Measurements from ENCODE around the gene BCL11B.

The BCL11B gene

DNA sequence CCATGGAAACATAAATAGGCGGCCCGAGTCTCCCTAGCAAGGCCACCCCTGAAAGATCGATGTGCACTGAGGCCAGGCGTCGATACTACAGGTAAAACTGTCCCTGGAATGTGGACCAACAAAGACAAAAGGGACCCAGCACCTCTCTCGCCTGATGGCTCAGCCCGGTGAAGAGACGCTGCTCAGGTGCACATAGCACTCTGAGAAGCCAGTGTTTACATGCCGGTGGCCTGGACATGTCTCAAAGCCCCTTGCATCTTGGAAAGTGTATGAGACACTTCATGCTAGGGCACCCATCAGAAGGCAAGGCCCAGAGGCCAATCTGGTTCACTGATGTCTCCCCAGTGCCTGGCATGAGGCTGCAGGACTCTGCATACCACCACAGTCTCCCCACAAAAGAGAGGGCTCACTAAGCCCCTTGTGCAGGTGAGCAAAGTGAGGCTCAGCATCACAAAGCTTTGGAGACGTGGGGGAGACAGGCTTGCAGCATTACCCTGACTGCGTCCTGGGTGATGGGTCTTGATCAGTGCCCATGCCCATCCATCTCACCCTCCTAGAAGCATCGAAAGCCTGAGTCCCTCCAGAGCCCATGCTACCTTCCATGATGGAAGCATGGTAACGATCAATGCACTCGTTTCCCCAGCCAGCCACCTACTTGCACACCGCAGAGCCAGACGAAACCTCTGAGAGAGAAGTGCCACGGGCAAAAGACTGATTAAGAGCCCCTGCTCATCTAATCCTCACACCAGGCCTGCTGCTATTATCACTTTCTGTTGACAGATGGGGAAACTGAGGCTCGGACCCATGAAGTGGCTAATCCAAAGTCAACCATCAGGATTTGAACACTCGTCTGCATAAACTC is 16.1 kb downstream of the BCL11B start:
- DNase-seq (ENCODE audit: low read depth in 2 of 2): no peak

DNA sequence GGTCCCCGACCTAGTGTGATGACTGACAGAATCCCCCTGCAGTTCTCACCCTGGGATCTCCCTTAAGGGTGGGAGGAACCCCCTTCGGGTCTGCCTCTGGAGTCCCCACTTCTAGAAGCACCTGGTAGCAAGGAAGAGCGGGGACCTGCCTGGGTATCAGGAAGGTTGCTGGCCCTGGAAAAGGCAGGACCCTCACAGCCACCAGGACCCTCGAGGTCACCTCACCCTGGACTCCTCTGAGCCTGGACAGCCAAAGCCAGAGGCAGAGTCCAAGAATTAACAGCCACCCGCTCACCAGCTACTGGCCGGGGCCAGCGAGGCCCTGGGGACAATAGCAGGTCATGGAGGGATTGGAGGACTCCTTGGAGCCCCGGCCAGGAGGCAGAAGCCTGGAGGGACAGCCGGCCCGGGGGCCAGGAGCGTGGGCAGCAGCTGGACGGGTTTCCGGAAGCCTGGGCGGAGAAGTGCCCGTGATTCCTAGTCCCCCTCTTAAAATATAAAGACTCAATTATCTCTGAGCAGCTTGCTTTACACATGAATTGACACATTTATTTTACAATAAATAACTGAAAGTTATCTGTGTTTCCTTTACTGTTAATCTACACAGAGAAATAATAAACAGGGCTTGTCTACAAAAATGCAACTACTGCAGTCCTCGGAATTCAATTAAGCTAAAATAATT is 17.5 kb downstream of the BCL11B start:
- no peak for DNase-seq (ENCODE audit: low read depth in 2 of 2)

DNA sequence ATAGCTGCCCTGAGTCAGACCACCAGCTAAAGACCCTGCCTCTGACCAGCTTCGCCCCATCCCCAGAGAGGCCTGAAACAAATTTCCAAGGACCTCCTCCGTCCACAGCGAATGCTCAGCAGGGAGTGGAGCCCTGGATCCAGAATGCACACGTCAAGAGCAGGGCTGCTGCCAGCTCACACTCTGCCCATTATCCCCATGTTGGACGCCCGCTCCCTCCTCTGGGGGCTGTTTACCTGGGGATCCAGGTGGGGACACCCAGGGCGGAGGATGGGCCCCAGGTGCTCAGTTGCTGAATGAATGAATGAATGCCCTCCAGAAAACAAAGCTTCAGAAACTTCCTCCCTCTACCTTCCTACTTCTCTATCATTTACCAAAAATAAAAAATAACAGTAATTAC is 18.1 kb downstream of the BCL11B start:
- DNase-seq (ENCODE audit: low read depth in 2 of 2): no peak

DNA sequence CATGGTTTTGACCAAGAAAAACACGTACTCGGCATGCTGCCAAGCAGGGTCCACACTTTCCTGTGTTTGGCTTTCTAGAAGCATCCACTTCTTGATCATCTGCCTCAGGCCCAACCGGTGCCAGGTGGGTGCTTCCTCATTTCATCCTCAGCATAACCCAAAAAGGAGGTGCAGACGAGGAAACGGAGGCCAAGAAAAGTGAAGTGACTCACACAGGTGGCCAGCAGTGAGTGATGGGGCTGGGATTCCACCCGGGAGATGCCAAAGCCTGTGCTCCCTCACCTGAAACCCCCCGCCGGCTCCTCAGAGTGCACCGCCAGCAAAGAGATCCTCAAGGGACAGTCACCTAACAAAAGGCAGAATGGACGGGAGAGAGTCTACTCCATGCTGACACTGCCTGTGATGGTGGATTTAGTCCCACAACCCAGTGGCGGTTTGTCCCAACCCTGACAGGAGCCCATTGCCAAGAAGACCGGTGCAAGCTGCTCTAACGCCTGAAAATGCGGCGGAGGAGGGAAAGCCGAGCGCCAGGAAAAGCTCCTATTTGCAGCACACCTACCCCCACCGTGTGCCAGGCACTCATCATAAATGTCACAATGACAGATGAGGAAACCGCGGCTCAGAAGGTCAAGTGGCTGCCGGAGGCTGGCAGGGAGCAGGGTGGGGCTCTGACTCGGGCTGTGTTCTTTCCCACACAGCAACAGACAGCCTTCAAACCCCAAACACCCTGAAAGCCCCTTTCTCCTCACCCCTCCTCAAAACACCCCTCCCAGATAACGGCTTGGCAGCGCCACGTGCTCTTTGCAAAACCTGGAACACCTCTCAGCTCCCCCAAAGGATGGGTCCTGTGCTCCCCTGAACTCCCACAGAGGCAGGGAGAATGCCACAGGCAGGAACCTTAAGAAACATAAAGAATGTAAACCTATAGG is 18.8 kb downstream of the BCL11B start:
- DNase-seq (ENCODE audit: low read depth in 2 of 2): no peak

DNA sequence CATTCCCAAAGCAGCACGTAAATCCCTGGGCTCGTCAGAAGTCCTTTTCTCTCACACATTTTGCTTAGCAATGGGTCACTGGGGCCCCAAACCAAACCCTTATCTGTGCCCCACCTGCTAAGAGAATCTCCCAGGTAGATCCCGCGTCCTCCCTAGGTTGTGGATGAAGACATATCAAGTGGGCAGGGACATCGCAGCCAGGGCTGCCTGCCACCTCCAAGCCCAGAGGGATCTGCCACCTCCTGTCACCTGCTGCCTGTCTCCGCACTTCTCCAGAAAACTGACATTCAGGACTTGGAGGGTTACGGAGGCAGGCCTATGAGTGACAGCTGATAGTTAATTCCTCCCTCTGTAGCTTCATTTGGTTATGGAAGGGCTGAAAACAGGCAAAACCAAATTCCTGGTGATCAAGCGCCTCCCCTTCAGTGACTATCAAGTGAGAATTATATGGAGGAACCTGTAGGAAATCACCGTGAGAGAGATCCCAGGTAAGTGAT is 19.5 kb downstream of the BCL11B start:
- no peak for DNase-seq (ENCODE audit: low read depth in 2 of 2)

DNA sequence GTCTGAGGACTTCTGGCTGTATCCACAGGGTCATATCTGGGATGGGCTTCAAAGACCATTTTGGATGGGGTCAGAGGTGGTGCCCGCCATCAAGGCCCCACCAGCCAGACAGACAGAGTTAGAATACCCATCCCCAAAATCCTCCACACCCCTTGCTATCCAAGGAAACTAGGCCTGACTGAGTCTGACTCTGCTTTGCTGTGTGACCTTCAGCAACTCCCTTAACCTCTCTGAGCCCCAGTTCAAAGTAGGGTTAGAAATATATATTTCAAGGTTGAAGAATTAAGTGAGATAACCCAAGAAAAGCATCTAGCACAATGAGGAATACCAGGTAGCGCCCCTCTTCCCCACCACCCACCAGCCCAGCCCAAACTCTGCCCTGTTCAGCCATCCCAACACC is 20.3 kb downstream of the BCL11B start:
- DNase-seq (ENCODE audit: low read depth in 2 of 2): no peak

DNA sequence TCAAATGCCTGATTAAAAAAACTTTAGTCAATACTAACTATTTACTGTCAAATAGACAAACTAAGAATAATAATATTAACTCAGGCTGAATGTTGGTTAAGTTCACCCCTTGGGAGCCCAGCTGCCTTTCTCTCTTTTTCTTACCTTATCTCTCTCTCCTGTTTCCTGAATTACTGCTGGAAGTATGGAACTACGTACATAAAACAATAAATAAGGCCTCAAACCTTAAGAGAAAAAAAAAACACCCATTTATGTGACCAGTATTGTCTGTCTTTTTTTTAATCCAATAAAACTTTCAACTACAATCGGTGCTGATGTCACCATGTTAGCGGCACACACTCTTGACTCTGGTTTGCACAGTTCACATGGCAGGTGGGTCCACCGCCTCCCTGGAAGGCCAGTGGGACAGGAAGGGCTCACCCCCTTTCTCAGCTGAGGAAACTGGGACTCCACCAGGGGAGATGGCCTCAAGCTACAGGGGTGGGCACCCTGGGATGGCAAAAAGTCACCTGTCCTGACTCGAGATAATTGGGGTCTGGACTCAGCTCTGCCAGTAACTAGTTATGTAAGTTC is 21.3 kb downstream of the BCL11B start:
- no peak for DNase-seq (ENCODE audit: low read depth in 2 of 2)

DNA sequence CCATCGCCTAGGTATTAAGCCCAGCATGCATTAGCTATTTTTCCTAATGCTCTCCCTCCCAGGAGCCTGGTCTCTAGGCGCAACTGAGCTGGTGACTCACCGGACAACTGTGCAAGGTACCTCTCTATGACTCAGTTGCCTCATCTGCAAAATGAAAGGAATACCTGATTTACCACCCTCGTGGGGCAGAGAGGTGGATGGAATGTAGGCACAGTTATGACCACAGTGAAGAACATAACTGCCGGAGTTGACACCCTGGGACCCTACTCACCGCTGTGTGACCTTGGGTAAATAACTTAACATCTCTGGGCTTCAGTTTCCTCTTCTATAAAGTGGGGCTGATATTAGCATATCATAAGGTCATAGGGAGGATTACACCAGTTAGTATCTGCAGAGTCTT is 22.6 kb downstream of the BCL11B start:
- DNase-seq (ENCODE audit: low read depth in 2 of 2): no peak

DNA sequence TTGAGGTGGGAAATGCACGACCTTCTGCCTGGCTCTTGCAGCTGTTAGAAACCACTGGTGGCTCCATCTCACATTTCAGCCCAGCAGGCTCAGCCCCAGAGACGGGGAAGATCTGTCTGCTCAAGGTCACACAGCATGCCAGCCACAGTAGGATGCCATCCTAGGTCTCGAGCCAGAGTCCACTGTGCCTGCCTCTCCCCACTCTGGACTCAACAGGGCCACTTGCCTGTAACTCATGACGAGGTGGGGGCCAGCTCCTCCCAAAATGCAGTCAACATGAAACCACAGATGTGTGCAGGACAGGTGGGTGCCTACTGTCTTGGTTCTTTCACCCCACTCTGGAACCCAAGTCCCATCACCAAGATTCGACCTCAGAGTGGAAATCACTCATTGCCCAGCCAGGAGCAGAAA is 23.2 kb downstream of the BCL11B start:
- DNase-seq (ENCODE audit: low read depth in 2 of 2): no peak

DNA sequence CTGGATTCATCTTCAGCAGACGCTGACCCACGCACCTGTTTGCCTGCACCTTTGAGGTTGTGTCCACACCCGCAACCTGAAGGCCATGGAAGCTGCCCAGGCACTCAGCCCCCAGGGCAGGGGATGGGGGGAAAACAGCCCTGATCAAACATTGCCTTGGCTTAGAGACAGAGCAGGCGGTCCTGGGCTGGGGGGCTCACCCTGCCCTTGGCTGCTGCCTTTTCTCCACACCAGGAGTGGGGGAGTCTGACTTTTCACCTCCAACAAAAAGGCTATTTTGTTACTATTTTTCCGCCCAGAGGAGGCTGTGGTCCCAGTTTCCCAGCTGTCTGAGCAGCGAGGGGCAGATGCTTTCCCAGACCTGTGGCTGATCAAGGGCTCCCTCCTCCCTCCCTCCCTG is 24.2 kb downstream of the BCL11B start:
- DNase-seq (ENCODE audit: low read depth in 2 of 2): no peak

DNA sequence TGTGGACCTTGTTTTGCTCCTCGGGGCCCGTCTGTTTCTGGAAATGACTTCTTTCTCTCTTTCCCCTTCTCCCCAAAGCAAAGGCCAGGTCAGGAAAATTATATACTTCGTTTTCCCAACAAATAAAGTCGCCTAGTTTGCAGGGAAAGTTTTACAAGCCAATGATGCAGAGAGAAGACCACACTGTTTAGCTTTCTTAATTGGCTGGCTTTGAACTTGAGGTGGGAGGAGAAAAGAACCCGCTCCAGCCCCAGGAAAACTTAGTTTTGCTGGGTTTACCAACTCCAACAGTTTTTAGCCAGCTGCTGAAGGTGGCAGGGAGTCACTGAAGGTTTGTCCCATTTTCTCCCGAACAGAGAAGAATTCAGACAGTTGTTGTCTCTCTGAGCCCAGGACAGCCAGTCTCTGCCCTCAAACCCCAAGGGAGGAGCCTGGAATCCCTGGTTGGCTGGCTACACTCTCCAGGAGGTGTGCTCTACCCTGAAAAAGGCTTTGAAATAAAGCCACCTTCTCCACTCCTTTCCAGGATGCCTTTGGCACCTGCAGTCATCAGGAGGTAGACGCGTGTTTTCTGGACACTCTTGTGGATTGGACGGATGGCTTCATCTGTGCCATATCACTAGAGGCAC is 24.8 kb downstream of the BCL11B start:
- DNase-seq (ENCODE audit: low read depth in 2 of 2): no peak

DNA sequence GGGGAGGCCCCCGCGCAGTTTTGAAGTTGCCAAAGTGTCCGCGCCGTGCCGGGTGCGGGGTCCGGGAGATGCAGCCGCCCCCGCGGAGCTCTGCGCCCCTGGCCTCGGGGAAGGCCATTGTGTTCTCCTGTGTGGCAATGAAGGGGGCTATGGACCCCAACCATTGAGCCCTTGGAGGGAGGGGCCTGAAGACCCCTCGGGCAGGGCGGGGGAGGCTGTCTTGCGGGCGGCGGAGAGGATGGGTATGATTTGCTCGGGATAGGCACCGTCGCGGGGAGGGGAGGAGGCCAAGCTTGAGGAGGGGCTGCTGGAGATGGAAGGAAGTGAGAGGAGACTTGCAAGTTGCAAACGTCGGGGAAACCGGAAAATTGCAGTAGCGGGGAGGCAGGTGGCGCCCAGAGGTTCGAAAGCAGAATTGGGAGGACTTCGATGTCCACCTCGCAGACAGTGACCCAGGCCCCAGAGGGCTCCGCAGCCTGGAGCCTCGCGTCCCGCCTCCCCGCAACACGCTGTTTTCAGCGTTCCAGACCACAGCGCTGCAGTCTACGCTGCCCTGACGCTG is 25.4 kb downstream of the BCL11B start:
- no peak for DNase-seq (ENCODE audit: low read depth in 2 of 2)

DNA sequence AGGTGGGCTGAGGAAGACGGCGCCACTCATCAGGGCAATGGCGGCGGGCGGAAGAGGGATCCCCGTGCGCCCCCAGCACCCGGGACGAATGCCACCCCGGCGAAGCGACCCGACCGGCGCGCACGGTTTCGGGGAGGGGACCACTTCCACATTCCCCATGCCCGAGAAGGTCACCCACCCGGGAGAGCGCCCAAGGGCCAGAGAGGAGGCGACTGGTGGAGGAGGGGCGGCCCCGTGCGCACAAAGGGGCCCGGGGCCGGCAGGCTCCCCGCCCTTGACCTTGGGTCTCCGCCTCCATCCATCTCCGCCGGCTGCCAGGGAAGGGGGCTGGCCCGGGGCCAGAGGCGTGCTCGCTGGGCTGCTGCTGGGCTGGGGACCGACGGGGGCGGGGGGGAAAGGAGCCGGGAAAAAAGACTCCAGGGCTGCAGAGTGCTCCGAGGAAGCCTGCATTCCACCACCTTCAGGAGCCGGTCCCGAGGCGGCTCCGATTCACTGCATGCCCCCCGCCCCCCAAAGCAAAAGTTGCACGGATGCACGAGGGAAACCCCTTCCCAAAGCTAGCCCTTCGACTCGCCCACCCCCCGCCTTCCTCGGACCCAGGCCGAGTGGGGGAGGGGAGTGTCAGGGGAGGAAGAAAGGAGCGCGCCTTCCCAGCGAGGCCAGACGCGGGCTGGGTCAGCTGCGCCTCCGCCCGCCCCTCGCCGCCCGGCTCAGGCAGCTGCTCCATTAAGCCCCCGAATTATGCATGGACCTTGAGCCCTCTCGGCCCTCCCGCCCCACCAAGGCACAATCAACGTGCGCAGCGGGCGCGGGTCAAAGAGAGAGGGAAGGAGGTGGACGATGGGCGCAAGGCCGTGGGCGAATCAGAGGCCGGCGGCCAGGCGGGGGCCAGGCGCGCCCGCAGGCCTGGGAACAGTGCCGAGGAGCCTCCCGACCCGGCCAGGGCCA is 26.2 kb downstream of the BCL11B start:
- DNase-seq (ENCODE audit: low read depth in 2 of 2): no peak

DNA sequence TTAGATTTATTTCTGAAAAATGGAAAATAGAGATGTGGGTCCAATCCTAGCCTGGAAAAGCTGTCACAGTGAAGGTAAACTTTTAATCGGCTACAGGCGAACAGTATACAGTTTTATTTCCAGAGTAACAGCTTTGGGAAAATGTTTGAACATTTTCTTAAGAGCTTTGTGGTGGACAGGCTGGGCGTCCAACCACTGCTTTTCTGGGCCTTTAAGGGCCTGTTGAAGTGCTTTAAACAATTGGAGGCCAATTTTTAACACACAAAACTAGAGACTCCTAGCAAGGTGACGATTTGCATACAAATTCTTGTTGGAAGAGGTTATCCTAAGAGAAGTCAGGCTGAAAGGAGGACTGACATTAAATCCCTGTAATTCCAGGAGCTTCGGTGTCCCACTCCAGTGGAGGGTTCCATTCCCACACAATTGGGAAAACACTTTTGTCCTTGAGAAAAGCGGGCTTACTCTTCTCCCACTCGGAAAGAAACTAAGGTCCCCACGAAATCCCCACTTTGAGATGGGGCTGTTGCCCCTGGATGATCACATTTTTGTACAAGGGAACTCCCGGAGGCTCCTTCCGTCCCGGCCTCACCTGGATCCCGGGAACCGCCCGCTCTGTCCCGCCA is 26.9 kb downstream of the BCL11B start:
- no peak for DNase-seq (ENCODE audit: low read depth in 2 of 2)

DNA sequence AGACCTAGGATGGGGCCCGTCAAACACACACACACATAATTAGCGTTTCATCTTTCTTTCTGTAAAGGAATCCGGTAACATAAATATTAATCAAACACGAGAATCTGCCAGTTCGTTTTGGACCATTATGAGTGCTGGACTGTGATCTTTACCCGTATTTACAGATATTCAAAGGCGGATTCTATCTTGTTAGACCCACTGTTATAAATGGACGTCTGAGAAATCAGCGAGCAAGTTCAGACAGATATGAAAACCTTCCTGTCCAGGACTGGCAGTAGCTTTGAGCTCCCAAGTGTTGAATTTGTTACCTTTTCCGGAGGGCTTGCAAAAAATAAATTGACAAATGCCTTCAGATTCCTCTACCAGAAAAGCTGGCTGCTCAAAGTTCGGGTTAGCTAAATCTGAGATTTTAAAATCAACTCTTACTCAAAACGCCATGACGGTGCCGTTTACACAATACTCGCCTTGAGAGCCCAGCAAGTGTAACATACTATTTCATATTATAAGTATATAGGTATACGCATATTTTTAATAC is 27.6 kb downstream of the BCL11B start:
- no peak for DNase-seq (ENCODE audit: low read depth in 2 of 2)

DNA sequence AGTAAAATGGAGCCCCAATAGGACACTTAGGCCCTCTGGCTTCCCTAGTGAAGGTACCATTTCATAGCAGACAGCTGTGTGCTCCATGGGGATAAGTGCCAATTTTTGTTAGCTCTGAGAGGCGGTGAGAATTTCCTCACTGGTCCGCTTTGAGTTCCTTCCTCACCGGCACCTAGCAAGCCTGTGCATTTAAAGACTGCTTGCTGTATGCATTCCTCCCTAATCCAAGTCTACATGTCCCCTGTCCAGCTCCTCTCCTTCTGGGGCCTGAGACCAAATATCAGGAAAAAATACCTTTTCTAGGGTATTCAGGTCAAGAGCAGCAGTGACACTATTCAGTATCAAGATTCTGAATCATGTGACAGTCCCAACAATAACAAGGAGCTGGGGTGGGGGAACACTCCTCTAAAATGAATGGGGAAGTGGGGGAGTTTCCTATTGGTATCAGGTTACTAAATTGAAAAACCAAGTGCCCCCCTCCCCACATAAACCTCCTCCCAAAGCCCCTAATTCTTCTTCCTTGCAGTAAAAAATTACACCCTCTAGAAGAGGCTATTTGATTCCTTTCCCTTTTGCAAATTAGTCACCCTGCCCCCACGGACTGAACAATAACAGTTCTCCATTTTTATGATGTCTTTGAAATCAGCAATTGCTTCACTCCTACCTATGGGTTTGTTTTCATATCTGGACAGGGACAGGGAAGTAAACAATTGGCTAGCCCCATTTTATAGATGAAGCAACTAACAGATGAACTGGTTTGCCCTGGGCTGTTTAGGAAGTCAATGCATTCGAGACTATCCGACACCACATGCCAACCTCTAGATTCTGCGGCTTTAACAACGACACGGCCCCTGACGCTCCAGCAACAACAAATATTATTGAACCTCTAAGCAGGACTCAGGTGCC is 28.9 kb downstream of the BCL11B start:
- DNase-seq (ENCODE audit: low read depth in 2 of 2): no peak

DNA sequence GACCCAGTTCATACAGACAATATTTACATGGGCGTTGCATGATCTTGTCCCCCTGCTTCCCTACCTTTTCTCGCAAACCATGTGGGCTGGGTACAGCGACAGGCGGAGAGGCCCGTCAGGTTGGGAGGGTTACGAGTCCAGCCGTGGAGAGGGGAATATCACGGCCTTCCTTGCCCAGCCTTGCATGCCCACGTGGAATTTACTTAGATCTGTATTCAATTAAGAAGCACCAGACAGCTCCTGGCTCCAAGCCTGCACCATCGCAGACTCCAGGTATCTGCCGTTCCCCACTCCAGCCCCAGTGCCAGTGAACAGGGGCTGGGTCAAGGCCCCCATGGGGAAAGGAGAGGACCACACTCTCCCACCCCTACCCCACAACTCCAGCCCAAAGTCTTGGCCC is 29.8 kb downstream of the BCL11B start:
- no peak for DNase-seq (ENCODE audit: low read depth in 2 of 2)

All from stimulated activated CD4-positive, alpha-beta T cell treated with anti-CD3 and anti-CD28 coated beads, Interleukin-1b, Interleukin-23, amount 100 ng/mL, for 4 hours (primary cell).